Peyer's patch (tissue), 4 donors: Measurements from ENCODE around the gene ADAM21. TPM values are rescaled to one million over a fixed set of nuclear protein-coding genes. Genes with fewer than 3 reads are reported as not detected.
"Not testable (repeated sequence)": the region's sequence is repeated elsewhere in the genome, so short reads cannot be mapped to it uniquely, and the experiment has no call there.

Experiments
- DNase-seq, 3 donors: peaks; one replicate each; pipeline ENCODE4 v3.0.0-alpha.2; 2017 to 2019
- H3K27ac ChIP-seq, 4 donors: fragments of 200-600 bp; sonication (generic); one replicate each; pipeline ENCODE4 v1.5.1; 2016 to 2019
- H3K27me3 ChIP-seq, 2 donors: fragments of 200-600 bp; sonication (generic); one replicate each; pipeline ENCODE4 v1.5.1; 2019
- H3K36me3 ChIP-seq, 3 donors: fragments of 200-600 bp; sonication (generic); one replicate each; pipeline ENCODE4 v1.5.1; 2016 to 2019
- H3K4me1 ChIP-seq, 4 donors: fragments of 200-600 bp; sonication (generic); one replicate each; pipeline ENCODE4 v1.5.1; 2016 to 2019
- H3K4me3 ChIP-seq, 4 donors: fragments of 200-600 bp; sonication (generic); 1 replicate in 3 of 4; 2 replicates in 1 of 4; pipeline ENCODE4 v1.5.1; 2016 to 2019; ENCODE audit warnings: mild to moderate bottlenecking in 1 of 4
- H3K9me3 ChIP-seq, 4 donors: fragments of 200-600 bp; sonication (generic); one replicate each; pipeline ENCODE4 v1.5.1; 2016 to 2019; ENCODE audit warnings: mild to moderate bottlenecking in 1 of 4
- CTCF ChIP-seq, 6 experiments: fragments of 450-650 bp in 4 of 6; fragments of 200-600 bp in 2 of 6; sonication (generic) in 1 of 6; IDR thresholded peaks; one replicate each; pipeline ENCODE4 v1.5.1; 2017 to 2019; ENCODE audit warnings: antibody characterized with exemption in 6 of 6, mild to moderate bottlenecking in 3 of 6, moderate library complexity in 1 of 6
- POLR2A ChIP-seq, 2 donors: fragments of 450-650 bp; IDR thresholded peaks; one replicate each; pipeline ENCODE4 v1.5.1; 2017; ENCODE audit warnings: antibody characterized with exemption in 2 of 2, mild to moderate bottlenecking in 2 of 2, moderate library complexity in 2 of 2
- total RNA-seq, 4 donors: library from RNA; depleted of rRNA; stranded (reverse); fragments of >200 nt; gene quantifications; one replicate each; pipeline ENCODE4 v1.1.0, GENCODE V29; 2016

Gene ADAM21
- not detected for total RNA-seq

GRCh38 chr14:70451874-70452273, at the start of gene ADAM21:
Gene ADAM21, plus strand, starts transcription at chr14:70452174. Its CDS starts 5,326 bp downstream, at chr14:70457500.
- H3K27me3 ChIP-seq, result no peaks in the 10 kb centered on the region
- no peaks in the 10 kb centered on the region for H3K4me1 ChIP-seq
- no peaks in the 10 kb centered on the region for H3K9me3 ChIP-seq
- no peak for DNase-seq
- TF ChIP-seq CTCF (IDR thresholded peaks at IDR 0.05) (no peak), POLR2A (IDR thresholded peaks at IDR 0.05) (no peak)
- no peak within 1 kb of the TSS for H3K4me3 ChIP-seq
- H3K36me3 ChIP-seq, result no peaks in the 10 kb centered on the region
- no peak within 1 kb of the TSS for H3K27ac ChIP-seq

- H3K27me3 ChIP-seq, H3K4me3 ChIP-seq, DNase-seq, H3K27ac ChIP-seq, H3K9me3 ChIP-seq, H3K36me3 ChIP-seq: not testable (repeated sequence)
- TF ChIP-seq CTCF (IDR thresholded peaks at IDR 0.05), result peak in 3 of 6 experiments; percentile 34 to 48 (median 39)
- peaks cover 0 to 13% (median 0%) of the 10 kb centered on the region in 4 donors for H3K4me1 ChIP-seq
Measured at GRCh38 chr14:70403335-70403734, 48.6 kb upstream of the ADAM21 start.

- DNase-seq, H3K9me3 ChIP-seq, H3K27me3 ChIP-seq, H3K27ac ChIP-seq, H3K4me3 ChIP-seq: not testable (repeated sequence)
- H3K4me1 ChIP-seq, result peaks cover 0 to 13% (median 0%) of the 10 kb centered on the region in 4 donors
- peaks cover 0 to 16% (median 0%) of the 10 kb centered on the region in 3 donors for H3K36me3 ChIP-seq
Measured at GRCh38 chr14:70406216-70406615, 45.8 kb upstream of the ADAM21 start.

GRCh38 chr14:70407621-70408020, 44.4 kb upstream of the ADAM21 start:
- Histone ChIP-seq H3K4me1 (peaks cover 0 to 13% (median 0%) of the 10 kb centered on the region in 4 donors), H3K4me3 (no peak overlapping the region), H3K9me3 (no peaks in the 10 kb centered on the region), H3K36me3 (peaks cover 0 to 16% (median 0%) of the 10 kb centered on the region in 3 donors), H3K27me3 (no peaks in the 10 kb centered on the region), H3K27ac (no peak overlapping the region)
- TF ChIP-seq POLR2A (IDR thresholded peaks at IDR 0.05), result no peak
- no peak for TF ChIP-seq CTCF (IDR thresholded peaks at IDR 0.05)
- no peak for DNase-seq

- Histone ChIP-seq H3K9me3 (no peaks in the 10 kb centered on the region), H3K4me3 (peak overlapping the region; percentile 52 to 69 (median 61)), H3K36me3 (peaks cover 0 to 2% (median 0%) of the 10 kb centered on the region in 3 donors), H3K27me3 (no peaks in the 10 kb centered on the region), H3K4me1 (peaks cover 0 to 6% (median 2%) of the 10 kb centered on the region in 4 donors), H3K27ac (no peak overlapping the region)
- TF ChIP-seq CTCF (IDR thresholded peaks at IDR 0.05) (no peak), POLR2A (IDR thresholded peaks at IDR 0.05) (no peak)
- no peak for DNase-seq
Measured at GRCh38 chr14:70415788-70416187, 36.2 kb upstream of the ADAM21 start.

- H3K4me3 ChIP-seq, result peak overlapping the region; percentile 52 to 69 (median 61)
- H3K4me1 ChIP-seq, result peaks cover 0 to 6% (median 2%) of the 10 kb centered on the region in 4 donors
- DNase-seq, result no peak
- TF ChIP-seq CTCF (IDR thresholded peaks at IDR 0.05), result peak in 1 of 6 experiments; percentile 3
- TF ChIP-seq POLR2A (IDR thresholded peaks at IDR 0.05), result no peak
- H3K36me3 ChIP-seq, result no peaks in the 10 kb centered on the region
- no peaks in the 10 kb centered on the region for H3K27me3 ChIP-seq
- no peaks in the 10 kb centered on the region for H3K9me3 ChIP-seq
- H3K27ac ChIP-seq, result peak overlapping the region; percentile 64 to 83 (median 66)
Measured at GRCh38 chr14:70416338-70416724, 35.6 kb upstream of the ADAM21 start.
